CD4-positive, alpha-beta T cell treated with Interleukin-12 subunit alpha and Interleukin-12 subunit beta, for 1 hour (primary cell): ENCODE data around the gene MTA3.
A peak's percentile ranks its signal among the peaks of the same experiment; 100 is the strongest.
"Not testable (repeated sequence)": the region's sequence is repeated elsewhere in the genome, so short reads cannot be mapped to it uniquely, and the experiment has no call there.

ENCODE experiments used
- DNase-seq: peaks from one replicate; pipeline ENCODE4 v3.0.0-alpha.2; 2020

The MTA3 gene

DNA sequence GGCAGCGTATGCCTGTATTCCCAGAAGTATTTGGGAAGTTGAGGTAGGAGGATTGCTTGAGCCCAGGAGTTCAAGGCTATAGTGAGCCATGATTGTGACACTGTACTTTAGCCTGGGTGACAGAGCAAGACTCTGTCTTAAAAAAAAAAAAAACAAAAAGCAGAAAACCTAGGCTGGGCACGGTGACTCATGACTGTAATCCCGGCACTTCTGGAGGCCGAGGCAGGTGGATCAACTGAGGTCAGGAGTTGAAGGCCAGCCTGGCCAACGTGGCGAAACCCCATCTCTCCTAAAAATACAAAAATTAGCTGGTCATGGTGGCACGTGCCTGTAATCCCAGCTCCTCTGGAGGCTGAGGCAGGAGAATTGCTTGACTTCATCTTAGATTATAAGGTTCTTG is 46.4 kb downstream of the MTA3 start:
- DNase-seq: no peak

DNA sequence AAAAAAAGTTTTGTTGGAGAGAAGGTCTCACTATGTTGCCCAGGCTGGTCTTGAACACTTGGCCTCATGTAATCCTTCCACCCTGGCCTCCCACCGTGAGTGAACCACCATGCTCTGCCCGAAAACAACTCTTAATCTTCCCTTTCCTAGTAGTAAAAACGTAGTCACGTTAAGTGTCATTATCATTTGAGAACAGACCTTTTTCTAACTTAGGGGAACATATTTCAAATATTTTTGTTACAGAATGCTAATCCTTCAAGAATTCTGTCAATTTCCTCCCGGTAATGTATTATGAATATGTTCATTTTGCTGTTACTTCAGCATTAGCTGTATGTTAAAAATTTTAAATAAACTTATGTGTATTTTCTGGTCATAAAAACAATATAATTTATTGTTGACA is 49.7 kb downstream of the MTA3 start:
- no peak for DNase-seq

DNA sequence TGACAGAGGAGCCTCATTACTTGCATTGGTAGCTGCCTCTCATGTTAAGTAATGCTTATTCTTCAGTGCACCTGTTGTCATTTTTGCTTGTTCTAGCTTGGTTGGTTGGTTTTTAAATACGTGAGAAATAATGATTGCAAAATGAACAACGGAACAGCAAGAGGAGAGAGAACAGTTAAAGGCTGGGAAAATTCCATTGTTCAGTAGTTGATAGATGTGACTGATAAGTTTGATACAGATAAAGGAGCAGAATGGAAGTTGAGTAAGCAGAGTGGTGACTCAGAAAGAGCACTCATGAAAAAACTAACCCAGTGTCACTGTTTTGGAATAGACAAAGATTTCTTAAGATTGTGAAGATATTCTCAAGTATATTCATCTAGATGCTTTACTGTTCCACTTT is 50.5 kb downstream of the MTA3 start:
- DNase-seq: no peak

DNA sequence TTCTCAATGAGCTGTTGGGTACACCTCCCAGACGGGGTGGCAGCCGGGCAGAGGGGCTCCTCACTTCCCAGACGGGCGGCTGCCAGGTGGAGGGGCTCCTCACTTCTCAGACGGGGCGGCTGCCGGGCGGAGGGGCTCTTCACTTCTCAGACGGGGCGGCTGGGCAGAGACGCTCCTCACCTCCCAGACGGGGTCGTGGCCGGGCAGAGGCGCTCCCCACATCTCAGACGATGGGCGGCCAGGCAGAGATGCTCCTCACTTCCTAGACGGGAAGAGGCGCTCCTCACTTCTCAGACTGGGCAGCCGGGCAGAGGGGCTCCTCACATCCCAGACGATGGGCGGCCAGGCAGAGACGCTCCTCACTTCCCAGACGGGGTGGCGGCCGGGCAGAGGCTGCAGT is 53.2 kb downstream of the MTA3 start:
- DNase-seq: not testable (repeated sequence)

DNA sequence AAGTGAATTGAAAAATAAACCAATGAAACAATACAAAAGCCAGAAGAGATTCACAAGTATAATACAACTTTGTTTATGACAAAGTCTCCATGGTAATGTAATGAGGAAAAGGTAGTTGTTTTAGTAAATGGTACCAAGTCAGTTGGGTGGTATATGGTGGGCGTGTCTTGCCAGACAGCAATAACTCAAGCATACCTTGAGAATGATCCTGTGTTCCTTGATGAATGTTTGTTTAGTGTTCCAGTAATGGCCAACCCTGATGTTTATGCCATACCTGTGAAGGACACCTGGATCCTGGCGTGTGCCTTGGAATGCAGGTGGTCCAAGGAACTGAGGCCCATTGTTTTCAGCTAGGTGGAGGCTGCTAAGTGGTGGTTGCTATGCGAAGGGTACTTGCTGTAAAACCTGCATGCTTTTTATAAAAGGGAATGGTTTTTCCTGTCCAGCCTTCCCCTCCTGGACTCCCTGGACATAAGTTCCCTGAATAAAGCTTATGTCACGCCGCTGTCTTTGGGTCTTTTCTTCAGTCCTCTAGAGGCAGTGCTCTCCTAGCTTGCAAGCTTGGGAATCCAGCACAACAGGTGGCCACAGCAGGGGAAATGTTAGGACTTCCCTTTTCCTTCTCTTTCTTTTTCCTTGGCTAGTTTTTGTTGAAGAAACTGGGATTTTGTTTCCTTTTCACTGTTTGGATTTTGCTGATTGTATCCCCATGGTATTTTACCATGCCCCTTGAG is 54.7 kb downstream of the MTA3 start:
- no peak for DNase-seq

DNA sequence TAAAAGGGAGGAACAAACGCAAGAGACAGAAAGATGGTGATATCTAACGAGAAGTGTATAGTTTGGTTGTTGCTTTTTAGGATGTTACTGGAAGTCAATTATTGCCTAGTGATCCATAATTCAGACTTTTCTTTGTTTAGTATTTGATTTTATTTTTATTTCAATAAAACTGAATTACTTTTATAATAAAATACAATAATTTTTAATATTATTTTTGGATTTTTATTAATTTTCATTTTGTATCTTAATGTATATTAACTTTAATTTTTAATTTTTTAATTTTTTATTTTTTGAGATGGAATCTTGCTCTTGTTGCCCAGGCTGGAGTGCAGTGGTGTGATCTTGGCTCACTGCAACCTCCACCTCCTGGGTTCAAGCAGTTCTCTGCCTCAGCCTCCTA is 55.6 kb downstream of the MTA3 start:
- DNase-seq: no peak

DNA sequence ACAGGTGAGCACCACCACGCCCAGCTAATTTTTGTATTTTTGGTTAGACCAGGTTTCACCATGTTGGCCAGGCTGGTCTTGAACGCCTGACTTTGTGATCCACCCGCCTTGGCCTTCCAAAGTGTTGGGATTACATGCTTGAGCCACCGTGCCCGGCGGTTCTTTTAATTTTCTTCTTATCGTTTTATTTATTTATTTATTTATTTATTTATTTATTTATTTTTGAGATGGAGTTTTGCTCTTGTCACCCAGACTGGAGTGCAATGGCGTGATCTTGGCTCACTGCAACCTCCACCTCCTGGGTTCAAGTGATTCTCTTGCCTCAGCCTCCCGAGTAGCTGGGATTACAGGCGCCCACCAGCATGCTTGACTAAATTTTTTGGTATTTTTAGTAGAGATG is 59.6 kb downstream of the MTA3 start:
- not testable (repeated sequence) for DNase-seq

DNA sequence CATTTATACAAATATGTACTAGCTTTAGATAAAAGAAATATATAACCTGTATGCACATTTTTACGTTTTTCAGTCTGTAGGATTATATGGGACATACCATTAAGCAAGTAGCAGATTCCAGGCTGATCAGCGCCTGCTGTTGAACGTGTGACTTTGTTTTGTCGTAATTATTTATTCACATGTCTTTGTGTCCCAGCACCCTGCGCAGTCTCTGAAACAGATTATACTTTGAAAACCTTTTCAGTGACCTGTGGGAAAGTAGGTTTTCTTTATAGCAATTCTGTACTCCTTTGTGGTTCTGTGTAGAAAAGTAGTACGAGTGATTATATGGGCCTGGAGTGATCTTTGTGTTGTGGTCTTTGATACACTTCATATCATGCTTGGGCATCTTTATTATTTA is 68.5 kb downstream of the MTA3 start:
- no peak for DNase-seq

DNA sequence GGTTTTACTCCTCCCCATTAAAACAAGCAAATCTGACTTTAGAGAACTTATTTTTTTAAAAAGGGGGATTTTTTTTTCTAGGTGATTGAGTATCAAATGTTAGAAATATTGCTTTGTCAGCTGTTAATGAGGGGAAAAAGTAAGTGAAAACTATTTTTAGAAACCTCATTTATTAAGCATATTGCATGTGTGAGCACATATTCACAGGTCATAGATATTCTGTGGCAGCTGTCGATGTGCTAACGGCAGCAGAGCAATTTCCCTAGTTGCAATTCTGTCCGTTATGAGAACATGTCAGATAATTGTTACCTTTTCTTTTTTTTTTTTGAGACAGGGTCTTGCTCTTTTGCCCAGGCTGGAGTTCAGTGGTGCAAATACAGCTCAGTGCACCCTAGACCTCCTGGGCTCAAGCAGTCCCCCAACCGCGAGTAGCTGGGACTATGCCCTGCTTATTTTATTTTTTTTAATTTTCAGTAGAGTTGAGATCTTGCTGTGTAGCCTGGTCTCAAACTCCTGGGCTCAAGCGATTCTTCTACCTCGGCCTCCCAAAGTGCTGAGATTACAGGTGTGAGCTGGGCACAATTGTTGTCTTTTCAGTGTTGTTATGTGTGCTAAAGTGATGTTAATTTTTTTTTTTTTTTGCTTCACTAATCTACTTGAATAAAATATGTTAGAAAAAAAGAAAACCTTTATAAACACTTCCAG is 69.8 kb downstream of the MTA3 start:
- no peak for DNase-seq

DNA sequence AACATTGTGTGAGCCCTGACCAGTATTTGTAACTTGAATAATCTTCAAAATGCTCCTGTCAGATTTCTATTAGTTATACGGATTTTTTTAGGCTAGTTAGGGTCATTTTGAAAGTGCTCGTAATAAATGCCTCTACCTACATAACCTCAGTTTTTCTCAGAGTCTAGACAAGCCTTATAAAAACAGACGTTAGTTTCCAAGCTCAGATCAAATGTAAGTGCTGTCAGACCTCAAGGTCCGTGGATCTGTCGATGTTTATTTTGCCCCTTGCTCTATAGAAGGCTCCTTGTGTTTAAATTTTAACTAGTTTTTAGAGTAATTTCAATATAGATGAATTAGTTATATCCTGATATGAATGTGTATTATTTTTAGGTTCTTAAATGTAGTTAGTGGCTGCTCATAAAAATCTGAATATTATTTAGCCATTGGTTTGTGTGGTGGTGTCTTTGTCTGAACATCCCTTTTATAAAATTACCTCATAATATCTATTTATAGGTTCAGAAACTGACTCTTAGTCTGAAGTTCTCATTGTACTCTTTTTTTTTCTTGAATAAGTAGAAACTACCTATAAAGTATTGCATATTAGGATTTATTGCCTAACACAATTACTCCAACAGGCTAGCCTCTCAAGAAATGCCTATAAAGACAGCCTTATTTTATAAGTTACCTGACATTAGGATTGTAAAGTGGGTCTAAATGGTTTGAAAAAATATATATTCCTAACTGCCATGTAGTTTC is 71.1 kb downstream of the MTA3 start:
- DNase-seq: no peak

DNA sequence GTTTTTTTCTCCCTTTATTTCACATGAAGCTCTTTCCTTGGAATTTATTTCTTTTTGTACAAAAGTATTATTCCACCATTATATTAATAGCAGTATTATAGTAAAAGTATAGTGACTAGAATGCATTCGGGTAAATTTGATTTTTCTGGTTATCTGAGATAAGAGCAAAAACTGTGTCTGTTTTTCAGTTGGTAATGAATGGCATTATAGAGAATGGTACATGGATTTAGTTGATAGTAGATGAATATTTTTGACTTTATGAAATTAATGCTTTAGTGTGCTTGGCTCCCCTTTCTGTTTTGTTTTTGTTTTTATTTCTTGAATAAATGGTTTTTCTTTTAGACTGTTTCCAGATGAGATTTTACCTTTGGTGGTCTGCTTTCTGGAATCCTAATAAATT is 71.8 kb downstream of the MTA3 start:
- no peak for DNase-seq

DNA sequence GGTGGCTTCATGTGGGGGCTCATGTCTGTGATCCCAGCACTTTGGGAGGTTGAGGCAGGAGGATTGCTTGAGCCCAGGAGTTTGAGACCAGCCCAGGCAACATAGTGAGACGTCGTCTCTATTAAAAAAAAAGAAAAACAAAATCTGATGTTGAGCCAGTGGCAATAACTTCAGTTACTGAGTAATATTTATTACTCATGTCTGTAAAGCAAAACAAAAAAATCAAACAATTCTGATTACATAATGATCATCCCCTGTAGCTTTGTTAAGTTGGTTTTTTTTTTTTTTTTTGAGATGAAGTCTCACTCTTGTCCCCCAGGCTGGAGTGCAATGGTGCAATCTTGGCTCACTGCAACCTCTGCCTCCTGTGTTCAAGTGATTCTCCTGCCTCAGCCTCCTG is 73.9 kb downstream of the MTA3 start:
- DNase-seq: not testable (repeated sequence)

DNA sequence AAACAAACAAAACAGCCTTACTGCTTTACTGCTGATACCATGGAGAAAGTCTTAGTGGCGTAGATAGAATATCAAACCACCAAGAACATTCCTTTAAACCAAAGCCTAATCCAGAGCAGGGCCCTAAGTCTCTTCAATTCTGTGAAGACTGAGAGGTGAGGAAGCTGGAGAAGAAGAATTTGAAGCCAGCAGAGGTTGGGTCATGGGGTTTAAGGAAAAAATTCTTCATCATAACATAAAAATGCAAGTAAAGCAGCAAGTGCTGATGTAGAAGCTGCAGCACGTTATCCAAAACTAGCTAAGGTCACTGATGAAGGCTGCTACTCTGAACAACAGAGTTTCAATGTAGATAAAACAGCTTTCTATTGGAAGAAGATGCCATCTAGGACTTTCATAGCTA is 77.1 kb downstream of the MTA3 start:
- DNase-seq: no peak

DNA sequence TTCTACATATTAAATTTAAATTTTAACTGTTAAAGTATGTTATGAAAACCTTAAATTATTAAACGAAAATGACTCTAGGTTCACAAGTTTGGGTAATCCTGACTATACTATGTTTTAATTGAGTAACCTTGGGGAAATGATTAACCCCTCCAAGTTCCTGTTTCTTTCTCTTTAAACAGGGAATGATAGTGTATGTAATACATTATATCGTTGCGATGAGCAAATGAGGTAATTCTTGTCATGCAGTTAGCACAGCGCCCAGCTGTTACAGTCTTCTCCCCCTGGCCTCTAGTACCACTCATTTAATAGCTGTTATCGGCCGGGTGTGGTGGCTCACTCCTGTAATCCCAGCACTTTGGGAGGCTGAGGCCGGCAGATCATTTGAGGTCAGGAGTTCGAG is 80.4 kb downstream of the MTA3 start:
- no peak for DNase-seq

DNA sequence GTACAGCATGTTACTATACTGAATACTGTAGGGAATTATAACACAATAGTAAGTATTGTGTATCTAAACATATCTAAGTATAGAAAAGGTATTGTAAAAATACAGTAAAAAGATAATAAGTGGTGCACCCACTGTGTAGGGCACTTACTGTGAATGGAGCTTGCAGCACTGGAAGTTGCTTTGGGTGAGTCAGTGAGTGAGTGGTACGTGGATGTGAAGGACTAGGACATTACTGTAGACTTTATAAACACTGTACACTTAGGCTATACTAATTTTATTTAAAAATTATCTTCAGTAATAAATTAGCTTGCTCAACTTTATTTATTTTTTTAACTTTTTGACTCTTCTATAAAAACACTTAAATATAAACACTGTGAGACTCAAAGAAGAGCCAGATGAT is 82.6 kb downstream of the MTA3 start:
- DNase-seq: no peak

DNA sequence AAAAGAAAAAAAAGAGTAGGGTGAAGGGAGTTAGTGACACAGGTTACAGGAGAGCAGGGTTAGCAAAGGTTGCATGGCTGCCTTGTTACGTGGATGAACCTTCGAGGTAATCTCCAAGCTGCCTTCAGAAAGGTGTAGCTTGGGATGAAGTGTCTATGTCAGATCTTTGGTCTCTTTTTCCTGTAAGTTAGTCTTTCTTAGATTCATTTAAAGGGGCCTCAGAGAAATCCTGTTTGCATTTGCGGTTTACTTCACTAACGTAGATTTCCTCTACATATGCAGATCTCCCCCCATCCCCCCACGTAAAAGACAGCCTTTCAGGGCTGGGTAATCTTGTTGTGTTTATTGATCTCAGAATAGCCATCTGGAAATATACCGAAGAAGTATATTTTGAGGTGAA is 83.7 kb downstream of the MTA3 start:
- DNase-seq: peak; percentile 24

DNA sequence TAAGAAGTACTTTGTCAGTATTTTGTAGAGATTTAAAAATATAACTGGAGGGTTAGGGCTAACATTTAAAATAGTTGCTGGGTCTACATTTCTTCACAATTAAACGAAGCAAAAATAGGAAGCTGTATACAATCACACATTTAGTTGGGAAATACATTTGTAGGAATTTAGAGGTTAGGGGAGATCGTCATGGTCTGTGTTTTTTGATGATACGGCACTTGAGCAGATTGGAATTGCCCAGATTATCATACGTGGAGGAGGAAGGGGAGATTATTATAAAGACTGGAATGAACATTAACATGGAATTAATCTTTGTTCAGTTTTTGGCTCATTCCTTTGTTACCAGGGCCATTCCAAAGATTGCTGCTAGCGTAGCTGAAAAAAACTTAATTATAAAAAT is 84.6 kb downstream of the MTA3 start:
- no peak for DNase-seq

DNA sequence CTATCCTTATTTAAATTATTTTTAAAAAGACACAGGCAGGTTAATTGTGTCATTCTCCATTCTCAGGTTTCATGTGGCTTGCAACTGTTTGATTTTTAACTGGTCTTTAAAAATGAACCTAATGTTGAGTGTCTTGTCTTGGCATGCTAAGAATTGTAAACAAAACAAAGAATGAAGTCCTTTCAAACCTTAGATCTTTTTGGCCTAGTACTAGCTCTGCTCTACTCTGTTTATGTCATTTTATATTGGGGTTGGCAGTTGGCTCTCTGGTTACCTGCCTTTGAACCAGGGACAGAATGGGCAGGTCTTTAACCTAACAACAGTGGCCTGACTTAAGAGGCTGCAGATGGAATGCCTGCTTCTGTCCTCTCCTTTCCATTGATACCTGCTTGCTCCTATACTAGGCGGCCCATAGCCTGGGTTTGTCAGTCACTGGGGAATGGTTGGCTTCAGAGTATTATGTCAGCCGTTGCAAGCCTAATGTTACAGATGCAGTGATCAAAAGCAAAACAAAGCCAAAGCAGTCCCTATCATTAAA is 85.5 kb downstream of the MTA3 start:
- DNase-seq: no peak

DNA sequence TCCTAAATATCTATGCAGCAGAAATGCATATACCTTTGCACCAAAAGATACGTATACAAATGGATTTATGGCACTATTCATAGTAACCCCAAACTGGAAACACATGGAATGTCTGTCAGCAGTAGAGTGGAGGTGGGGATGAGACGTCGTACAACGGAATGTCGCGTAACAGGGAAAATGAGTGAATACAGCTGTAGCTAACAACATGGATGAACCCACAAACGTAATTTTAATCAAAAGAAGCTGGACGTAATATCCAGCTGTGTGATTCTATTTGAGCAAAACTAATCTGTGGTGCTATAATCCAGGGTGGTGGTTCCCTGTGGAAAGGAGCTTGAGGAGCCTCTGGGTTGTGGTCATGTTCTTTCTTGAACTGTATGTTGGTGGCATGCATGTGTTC is 89.9 kb downstream of the MTA3 start:
- no peak for DNase-seq

DNA sequence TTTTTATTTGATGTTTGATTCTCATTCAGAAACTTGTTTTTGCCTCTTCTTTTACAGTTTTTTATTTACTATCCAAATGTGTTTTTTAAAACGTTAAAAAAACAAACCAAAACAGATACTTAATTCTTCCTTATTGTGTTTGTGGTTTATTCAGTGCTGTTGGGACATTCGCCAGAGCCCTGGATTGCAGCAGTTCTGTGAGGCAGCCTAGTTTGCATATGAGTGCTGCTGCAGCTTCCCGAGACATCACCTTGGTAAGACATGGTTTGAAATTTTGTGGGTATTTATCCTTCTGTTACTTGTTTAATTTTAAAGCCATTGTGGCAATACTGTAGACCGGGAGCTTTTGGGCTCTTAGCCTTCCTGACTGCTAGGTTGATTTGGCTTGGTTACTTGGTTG is 91.2 kb downstream of the MTA3 start:
- DNase-seq: no peak

DNA sequence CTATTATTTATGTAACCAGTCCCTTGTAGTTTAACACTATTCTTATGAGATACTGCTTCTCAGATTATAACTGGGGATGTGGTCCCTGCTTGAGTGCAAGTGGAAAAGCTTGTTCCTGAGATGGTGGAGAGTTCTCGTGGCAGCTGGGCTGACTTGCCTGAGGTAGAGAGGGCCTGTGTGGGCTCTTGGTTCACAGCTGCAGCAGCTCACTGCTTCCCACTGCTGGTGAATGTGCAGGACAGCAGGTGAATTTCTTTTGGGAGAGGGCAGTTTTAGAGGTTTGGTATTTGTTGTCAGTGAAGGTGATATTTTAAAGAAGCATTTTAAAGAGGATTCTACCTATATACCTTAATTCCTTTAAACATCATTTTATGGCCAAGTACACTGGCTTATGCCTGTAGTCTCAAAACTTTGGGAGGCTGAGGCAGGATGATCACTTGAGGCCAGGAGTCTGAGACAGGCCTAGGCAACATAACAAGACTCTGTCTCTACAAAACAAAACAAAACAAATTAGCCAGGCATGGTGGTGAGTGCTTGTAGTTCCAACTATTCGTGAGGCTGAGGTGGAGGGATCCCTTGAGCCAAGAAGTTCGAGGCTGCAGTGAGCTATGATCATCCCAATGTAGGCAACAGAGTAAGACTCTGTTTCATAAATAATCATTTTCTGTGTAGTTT is 94.8 kb downstream of the MTA3 start:
- peak; percentile 63 for DNase-seq

DNA sequence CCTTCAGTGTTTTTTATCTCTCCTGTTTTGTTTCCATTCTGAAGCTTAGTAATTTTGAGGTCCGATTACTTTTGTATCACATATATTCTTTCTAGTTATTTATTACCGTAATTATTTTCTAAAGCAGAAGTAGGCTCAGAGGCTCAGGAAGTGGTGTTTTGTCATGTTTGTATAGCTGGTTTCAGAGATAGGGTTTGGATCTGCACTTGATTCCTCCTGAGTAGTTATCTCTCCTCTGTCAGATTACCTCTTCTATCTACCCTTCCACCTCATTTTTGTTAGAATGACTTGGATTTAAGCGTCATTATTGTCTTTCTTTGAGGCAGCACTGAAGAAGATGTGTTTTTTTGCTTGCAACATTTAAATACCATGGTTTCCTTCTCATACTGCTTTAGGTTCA is 95.4 kb downstream of the MTA3 start:
- no peak for DNase-seq

DNA sequence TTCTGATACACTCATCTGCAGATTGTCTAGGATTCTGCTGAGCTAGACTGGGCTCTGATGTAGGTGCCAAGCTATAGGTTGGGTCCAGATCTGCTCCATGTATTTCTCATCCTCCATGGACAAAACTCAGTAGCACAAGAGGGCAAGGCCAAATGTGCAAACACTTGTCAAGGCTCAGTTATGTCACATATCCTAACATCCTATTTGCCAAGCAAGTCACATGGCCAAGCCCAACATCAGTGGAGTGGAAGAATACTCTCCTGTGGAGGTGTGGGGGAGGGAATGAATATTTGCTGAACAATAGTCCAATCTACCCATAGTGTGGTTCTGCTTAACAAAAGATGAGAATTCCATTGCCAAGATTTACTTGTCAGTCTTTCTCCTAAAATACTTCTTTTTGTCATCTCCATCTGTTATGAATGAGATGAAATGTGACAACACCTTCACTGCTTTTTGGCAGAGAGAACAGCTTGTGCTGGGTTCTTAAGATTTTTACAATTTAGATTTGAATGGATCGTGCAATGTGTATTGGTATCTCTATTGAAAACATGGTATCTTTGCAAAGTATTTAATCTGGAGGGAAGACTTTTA is 105.7 kb downstream of the MTA3 start:
- DNase-seq: no peak
